Uterus (tissue), 2 donors: ENCODE measurements around the gene ITFG2.

ENCODE experiments used
- POLR2A ChIP-seq, 2 donors: fragments of 450-650 bp; IDR thresholded peaks; one replicate each; pipeline ENCODE4 v1.6.1; 2016; ENCODE audit warnings: antibody characterized with exemption in 2 of 2, mild to moderate bottlenecking in 1 of 2, moderate library complexity in 1 of 2
- TF ChIP-seq, protein P1 (sequence below), 4 experiments: fragments of 200-600 bp in 2 of 4; fragments of 450-650 bp in 2 of 4; sonication (generic) in 2 of 4; IDR thresholded peaks; one replicate each; pipeline ENCODE4 v1.5.1; 2016 to 2019; ENCODE audit warnings: antibody characterized with exemption in 4 of 4, mild to moderate bottlenecking in 2 of 4, moderate library complexity in 1 of 4

DNA sequence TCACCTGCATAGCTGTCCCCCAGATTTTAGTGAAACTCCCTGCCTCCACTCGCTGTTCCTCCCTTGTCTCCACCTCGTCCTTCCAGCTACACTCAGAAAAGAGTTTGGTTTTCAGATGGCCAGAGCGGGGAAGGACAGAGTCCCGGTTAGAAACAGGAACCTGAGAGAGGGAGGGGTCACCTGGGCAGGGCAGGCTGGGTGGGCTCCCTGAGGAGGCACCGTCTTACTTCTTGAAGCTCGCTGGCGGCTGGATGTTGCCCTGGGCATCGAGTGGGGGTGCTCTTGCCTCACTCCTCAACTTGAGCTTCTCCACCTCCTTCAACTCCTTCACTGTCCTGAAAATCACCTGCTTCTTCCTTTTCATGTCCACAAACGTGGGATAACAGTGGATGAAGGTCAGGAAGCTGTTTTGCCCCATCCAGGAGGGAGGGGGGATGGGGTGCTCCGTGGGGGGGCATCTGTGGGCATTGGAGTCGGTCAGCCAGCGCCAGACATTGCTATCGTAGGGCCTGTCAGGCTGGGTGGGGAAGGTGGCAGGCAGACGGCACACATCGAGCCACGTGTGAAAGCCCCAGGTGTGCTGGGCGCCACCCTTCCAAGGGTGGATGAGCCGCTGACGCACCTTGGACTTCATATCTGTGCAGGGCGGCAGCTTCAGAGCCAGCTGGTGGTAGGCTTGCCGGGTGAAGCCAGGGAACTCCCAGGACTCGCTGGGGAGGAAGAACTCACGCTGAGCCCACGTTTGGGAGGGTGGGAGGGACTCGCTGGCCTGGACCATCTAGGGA lies 42.4 kb downstream of the ITFG2 start:
- TF ChIP-seq, protein P1, sequence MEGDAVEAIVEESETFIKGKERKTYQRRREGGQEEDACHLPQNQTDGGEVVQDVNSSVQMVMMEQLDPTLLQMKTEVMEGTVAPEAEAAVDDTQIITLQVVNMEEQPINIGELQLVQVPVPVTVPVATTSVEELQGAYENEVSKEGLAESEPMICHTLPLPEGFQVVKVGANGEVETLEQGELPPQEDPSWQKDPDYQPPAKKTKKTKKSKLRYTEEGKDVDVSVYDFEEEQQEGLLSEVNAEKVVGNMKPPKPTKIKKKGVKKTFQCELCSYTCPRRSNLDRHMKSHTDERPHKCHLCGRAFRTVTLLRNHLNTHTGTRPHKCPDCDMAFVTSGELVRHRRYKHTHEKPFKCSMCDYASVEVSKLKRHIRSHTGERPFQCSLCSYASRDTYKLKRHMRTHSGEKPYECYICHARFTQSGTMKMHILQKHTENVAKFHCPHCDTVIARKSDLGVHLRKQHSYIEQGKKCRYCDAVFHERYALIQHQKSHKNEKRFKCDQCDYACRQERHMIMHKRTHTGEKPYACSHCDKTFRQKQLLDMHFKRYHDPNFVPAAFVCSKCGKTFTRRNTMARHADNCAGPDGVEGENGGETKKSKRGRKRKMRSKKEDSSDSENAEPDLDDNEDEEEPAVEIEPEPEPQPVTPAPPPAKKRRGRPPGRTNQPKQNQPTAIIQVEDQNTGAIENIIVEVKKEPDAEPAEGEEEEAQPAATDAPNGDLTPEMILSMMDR (IDR thresholded peaks at IDR 0.05): no peak
- no peak for TF ChIP-seq POLR2A (IDR thresholded peaks at IDR 0.05)
